HG03354 (cell line): ENCODE measurements around the gene ERC2.

Source experiments
- ATAC-seq: cut with Tn5 transposase; IDR thresholded peaks from one replicate; pipeline ENCODE4 v1.9.1; 2021; ENCODE audit warnings: mild to moderate bottlenecking; ENCODE audit not compliant: unreplicated experiment, poor library complexity, severe bottlenecking

The ERC2 gene

DNA sequence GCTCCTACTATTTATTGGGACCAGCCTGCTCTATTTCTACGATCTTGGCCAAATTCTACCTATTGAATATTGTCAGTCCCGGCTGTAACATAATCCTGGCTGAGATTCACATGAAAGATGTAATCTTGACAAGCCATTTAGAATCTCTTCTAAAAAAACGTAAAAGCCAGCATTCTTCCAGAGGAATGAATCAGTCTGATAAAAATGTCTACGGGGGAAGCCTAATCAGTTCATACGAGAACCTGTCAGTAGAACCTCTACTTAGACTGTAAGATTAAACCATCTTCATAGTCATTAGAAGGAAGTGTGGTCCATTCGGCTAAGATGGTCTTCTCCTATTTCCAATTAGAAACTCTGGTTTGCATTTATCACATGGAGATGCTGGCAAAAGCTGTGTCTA, 833.9 kb downstream of the ERC2 start:
- ATAC-seq = no peak

DNA sequence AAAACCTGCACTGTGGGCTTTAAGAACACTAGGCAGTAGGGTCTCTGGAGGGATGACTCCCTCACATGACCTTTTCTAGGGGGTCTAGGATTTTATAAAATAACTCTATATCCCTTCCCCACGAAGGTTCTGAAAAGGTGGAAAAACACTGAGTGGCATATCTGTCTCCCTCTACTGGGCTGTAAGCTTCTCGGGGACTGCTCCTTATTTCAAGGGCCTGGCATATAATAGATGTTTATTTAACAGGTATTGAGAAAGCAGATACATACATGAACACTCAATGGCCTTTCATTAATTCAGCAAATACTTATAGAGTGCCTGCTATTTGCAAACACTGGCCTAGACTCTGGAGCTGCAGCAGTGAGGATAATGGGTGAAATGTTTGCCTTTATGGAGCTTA, 834.9 kb downstream of the ERC2 start:
- ATAC-seq = no peak

DNA sequence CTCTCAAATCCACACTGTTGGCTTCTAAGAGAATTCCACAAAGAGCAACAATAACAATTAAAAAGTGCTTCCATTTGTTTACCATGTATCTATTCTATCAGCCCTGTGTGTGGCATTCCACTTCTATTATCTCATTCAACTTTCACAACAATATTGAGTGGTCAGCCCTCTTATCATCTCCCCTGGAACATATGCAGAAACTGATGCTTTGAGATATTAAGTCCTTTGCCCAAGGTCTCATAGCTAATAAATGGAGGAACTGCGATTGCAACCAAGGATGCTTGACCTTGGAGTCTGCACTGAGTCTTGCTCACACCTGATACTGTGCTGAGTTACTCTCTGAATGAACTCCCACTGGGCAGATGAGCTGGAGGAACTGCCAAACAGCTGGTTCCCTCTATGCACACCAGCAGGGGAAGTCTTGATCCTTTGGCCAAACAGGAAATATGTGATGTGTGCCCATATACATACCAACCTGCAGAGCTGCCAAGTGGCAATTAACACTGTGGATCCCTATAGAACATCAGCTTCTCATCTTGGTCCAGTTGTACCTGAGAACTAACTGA, 836.4 kb downstream of the ERC2 start:
- ATAC-seq = no peak

DNA sequence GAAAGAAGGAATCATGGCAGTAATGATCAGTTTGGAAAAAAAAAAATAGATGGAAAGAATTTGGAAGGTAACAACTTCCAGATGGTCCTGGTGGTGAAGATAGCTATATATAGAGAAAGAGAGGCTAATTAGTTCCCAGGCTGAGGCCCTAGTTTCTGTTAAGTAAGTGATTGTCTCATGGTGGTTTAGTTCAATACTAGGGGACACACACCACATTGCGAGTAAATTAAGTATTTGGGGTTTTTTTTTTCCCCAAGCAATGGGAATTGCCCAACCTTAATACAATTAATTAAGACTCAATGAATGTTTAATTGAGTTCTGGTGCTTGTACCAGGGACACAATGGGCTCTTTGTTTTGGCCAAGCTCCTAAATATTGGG, 837.4 kb downstream of the ERC2 start:
- ATAC-seq = no peak

DNA sequence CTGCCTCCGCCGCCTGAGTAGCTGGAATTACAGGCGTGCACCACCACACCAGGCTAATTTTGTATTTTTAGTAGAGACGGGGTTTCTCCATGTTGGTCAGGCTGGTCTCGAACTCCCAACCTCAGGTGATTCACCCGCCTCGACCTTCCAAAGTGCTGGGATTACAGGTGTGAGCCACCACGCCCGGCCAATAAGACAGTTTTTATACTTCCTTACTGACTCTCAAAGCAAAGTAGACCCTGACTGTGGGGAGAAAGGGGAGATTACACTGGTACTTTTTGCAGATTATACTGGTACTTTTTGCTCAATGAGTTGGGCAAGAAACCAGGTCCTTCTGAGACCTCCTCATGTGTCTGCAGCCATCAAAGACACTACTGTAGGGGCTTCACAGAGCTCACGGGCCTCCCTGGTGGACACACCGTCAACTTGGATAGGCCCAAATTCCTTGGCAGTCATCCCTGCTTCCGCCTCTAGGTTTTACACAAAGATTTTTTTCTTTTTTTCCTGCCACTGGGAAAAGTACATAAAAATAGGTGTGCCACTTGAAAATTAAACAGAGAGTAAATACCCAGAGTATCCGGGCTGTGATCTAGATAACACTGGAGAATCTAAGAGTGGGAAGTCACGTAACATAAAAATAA, 837.9 kb downstream of the ERC2 start:
- ATAC-seq = no peak

DNA sequence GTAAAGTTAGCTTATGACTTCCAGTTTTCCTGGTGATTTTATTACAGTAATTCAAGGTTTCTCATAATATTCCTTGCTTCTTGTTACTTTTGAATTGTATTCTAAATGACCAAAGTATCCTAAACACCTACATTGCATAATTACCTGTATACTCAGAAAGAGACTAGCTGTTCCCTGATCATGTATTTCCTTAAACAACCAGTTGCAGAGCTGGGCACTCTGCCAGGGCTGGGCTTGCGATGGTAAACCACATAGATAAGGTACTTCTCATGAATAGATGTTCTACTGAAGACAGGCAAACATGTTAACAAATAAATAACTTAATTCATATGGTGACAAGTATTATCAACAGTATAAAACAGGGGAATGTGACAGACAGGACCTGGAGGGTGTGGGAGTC, 838.8 kb downstream of the ERC2 start:
- no peak for ATAC-seq

DNA sequence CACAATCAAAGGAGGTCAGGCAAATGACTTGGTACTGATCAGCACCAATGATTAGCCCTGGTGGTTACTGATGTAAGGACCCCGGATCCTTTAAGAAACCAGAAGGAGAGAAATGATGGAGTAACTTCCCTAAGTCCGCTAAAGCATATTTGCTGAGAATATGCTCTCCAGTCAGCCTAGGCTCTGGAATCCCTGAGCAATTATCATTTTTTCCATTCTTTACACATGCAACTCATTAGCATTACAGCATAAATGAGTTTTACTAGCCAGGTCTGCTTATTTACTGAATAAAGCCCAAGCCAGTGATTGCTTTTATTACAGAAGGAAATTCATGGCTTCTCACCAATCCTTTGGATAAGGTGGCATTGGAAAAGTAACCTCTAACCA, 842.0 kb downstream of the ERC2 start:
- ATAC-seq = no peak

DNA sequence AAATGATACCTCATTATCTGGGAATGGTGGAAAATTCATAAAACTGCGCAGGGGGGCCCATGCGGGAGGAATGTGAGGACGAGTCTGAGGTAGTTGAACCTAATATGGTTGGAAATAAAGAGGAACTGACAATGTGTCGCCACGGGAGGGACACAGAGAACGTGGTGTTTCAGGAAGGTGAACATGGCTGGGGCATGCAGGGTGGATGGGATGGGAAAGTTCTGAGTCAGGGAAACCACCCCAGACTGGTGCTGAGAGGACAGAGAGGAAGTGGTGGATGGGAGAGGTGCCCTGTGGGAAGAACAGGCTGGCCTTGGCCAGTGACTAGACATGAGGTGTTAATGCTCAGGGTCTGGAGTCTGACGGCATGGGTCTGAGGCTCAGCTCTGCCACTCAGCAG, 844.0 kb downstream of the ERC2 start:
- no peak for ATAC-seq

DNA sequence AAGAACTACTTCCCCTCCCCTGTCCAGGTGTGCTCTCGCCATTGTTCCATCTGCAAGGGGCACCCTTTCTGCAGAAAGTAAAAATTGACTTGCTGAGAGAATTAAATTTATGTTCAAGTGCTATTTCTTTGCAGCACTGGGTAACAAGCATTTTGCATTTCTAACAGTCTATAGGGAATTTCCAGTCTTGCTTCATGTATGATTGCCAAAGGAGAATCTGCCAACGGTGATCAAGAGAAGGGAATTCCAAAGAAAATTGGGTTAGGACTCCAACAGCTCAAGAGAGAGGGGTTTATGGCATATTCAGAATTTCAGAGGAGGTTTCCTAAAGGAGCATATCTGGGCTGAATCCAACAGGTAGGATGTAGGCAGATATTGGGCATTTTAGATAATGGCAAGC, 844.5 kb downstream of the ERC2 start:
- ATAC-seq = no peak

DNA sequence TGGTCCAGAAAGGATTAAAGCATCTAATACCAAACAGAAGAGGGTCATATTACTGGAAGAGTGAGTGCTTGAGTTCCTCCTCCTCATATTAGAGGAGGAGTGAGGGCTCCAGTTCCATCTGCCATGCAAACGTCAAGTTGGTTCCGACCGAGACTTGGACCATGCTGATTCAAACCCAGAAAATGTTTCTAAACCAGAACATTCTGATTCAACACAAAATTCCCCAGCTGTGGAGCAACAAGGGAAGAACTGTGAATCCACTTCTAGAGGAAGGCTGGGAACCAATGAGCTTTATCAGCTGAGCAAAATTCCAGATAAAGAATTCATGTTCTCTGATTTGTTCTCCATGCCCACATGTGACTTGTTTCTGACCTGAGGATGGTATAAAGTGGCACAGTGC, 845.5 kb downstream of the ERC2 start:
- no peak for ATAC-seq

DNA sequence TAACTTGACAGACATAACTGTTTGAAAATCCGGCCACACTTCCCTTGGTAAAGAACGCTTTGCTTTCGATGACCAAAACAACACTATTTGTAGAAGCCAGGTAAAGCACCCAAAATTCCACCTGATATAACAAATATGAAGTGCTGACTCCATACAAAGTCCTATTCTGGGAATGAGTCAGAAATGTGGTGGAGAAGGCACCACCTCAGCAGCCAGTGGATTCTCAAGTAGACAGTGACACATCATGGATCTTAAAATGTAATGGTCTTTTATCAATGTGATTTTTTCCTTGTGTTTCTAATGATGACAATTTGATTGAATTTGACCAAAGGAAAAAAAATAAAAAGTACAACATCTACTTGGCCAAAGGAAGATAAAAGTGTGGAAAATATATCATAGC, 846.2 kb downstream of the ERC2 start:
- ATAC-seq = no peak

DNA sequence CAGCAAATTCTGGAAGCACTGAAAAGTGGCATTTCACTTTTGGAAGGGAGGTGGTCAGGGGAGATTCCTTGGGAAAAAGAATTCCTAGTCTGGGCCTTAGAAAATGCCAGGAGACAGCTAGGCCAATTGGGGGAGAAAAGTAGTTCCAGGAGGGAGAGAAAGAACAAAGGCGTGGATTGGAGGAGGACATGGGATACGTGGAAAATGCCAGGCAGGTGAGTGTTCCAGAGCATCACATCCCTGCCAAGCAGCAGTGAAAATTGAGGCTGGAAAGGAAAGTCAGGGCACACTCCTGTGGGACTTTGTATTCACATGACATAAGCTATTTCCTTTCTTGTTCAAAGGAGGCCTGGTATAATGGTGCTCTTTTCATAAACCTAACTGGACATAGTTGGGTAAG, 846.6 kb downstream of the ERC2 start:
- no peak for ATAC-seq

DNA sequence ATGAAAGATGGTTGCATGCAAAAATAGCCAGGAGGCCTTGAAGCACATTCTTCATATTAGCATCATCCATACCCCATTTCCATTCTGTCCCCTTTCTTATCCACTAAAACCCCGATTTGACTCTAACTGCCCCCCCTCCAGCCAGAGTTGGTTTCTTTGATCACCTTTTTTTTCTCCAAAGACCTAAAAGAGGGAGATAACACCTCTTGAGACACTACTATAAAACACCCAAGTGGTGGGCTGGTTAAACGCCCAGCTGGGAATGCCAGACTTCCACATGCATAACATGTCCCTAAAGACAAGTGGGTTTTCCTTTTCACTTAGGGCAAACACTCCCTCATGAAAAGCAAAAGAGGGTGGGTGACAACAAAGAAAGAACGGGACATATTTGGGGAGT, 847.2 kb downstream of the ERC2 start:
- no peak for ATAC-seq

DNA sequence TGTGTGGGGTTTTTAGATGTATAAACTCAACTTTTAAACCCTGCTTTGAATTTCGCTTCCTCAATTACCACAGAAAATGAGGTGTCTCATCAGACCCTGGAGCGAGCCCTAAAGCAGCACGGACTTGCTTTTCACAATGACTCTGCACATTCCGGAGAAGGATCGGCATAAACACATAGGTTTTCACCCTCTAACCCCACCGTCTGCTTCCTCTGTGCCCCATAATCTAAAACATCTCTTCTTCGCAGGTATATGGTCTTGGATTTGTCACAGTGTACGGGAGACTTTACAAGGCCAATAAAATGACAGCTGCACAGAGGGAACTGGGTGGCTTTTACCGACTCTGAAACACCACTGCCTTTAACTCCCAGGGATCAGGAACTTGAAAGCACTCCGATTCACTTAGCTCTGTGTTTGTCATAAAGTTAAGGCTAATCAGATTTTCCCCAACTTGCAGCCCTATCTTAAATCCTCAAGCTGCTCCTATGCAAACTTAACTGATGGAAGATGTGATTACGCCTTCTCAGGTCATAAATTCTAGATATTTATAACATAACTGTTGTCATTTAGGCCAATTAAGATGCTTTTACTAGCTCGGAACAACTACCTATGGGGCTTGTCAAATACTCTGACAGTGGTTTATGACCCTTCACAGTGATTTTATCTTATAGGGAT, 847.8 kb downstream of the ERC2 start:
- no peak for ATAC-seq

DNA sequence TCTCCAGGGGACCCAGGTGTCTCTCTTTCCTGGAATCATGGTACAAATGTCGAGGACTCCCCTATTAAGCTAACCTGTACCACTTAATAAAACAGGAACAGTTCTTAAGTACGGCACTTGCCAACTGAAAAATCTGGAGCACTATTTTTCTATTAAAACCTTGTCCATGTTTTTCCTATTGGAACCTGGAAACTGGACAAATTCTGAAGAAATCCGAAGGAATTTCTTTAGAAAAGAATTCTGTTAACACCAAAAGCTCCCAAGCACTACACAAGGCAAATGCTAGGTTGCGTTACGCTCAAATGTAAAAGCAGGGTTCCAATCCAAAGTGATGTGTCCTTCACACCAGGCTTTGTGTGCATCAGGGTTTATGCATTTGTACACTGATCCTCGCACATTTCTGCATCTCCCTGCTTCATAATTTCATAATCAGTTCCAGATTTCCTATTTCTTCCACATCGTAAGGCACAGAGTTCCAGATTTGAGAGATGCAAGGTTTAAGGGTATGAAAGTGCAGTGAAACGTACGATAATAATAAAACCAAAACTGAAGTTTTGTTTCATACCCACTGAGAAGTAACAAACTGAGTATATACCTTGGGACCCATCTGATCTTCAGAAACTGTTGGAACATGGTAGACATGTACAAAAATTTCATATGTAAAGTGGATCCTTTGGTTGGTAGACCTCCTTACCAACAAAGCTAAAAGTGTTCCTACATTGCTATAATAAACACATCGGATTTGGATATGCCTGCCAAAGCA, 849.0 kb downstream of the ERC2 start:
- no peak for ATAC-seq

DNA sequence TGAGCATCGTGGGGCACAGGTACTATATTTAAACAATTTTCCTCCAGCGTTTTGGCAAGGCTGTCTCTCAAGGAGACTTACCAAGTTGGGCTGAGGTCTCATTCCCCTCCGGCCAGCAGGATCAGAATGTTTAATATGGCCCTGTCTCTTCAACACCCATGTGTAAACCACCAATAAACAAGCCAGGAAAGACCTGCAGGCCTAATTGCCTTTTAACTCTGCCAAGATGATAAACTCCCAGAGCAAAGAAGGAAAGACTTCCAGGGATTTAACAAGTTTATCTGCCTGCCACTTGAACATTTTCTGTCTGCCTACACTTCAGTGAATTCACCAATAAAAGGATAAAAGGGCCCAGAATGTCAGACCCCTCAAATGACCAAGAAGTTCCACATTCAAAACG, 850.9 kb downstream of the ERC2 start:
- ATAC-seq = no peak

DNA sequence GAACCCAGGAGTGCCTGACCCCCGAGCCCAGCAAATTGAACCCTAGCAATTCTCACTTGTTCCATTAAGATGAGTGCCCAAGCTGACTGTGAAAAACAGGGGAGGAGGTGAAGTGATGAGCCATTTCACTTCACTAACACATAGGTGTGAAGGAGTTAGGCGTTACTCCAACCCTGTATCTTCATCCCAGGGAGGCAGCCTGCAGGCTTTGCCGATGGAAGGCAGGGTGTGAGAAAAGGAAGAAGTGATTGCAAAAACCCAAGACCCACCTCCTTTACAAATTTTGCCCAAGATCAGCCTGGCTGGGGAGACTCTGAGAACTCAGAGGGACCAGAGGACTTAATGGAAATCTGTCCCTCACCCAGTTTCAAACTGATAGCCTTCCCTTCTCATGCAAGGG, 851.5 kb downstream of the ERC2 start:
- ATAC-seq = no peak

DNA sequence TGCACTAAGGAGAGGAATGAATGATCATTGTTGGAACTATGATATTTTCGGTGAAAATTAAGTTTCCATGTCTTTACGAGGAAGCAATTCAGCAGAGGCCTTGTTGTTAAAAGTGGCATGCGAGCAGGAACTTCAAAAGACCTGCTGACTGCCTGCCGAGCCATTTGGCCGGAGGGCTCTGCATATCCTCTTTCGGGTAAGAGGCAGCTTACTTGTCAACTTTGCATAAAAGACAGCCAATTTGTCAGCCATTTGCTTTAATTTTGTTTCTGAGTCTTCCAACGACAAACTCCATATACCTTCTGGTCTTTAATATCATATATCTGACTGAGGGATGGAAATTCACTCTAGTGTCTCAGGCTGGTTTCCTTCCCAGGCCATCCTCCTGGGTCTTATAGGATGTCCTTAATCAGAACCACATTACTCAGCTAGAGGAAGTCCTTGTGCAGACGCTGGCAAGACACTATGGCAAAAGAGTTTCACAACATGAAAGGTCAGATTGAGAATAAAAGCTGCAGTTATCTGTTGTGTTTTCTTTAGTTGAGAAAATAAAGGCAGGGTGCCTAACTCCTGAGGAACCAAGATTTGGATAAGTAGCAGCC, 852.5 kb downstream of the ERC2 start:
- no peak for ATAC-seq

DNA sequence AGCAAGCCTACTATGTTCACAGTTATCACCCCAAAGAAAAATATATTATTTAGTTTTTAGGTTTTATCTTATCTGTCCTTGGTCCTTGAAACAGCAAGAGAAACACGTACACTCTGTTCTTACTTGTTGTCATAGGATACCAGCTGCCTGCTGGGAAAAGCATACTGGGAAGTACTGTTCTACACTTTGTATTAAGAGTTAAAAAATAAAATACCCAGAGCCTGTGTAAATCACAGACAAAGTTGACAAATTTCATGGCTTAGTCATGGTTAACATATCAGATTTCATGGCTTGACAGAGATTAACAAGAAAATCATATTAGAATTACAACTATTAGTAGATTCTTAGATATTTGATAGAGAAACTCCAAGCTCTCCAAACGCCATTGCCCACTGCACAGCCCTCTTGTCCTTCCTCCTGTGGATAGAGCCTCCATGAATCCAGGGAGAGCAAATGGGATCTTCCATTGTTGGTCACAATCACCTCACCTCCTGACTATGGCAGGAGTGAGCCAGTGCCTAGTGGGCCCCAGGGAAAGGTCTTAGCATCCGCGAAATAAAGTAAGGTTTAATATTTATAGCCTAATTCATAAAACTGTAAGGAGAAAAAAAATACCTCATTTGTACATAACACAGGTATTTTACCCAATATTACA, 853.1 kb downstream of the ERC2 start:
- ATAC-seq = no peak

DNA sequence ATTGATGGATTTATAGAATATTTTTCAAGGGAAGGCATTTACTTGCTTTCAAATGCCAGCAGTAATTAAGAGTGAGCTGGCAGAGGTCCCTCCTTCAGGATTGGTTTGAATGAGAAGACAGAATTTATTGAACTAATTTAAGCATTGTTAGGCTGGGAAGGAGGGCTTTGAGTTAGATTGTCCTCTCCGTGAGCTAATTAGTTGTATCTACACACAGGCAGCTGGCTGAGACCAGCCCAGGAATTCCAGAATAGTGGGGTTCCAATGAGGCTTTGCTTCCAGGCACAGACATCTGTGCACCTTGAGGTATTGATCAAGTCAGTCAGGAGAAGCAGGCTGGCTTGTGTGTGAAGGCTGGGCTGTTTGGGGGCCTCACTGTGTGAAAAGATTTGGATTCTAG, 857.1 kb downstream of the ERC2 start:
- ATAC-seq = no peak
